ENCODE data around the gene TBC1D8B.

DNA sequence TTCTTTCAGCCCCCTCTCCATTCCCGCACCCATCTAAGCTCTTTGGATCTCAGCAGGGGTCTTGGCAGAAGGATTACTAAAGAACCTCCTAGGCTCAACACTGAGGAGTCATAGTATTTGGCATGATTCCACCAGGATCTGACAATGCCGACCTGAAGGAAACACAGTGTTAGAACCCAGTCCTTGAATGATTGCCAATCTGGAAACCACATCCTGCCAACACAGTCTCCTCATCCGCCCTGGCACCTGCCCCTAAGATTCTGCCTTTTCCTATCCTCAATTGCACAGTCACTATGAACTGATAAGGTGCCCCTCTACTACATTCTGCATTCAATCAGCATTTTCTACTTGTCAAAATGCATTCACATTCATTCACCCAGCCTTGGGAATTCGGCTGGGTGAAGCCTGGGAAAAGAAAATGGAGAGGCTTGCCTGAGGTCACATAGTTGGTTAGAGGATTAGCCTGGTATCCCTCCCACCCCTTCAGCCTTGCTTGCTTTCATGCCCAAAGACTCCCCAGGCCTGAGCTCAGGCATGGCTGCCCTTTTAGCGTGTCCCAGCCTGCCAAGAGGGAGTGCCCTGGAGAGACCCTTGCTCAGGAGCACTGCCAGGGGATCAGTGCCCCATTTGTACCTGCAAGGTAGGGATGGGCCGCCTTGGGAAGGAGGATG, 115.5 kb downstream of the TBC1D8B start:
- TF ChIP-seq CTCF (IDR thresholded peaks at IDR 0.05) (no peak), EZH2 (IDR thresholded peaks at IDR 0.05) (no peak)

All from neural progenitor cell (in vitro differentiated cells).